A673 (cell line): Measurements from ENCODE around the gene PAPPA. TPM values are rescaled to one million over a fixed set of nuclear protein-coding genes. Genes with fewer than 3 reads are reported as not detected.

Source experiments
- BruUV-seq: library from RNA; stranded (reverse); fragments of 400-500 nt; replicated peaks from 2 replicates; lab custom pipeline; 2021; lab: Mats Ljungman, UMichigan
- CTCF ChIA-PET: fragments of 300-600 bp; sonication (Branson Sonifier 250); formaldehyde crosslinking; loops from one replicate; lab custom pipeline; 2022; ENCODE audit warnings: antibody characterized with exemption; lab: Charles Lee
- POLR2A ChIA-PET: fragments of 300-600 bp; sonication (Branson Sonifier 250); formaldehyde crosslinking; loops from one replicate; lab custom pipeline; 2022; ENCODE audit warnings: antibody characterized with exemption; ENCODE audit not compliant: low non-redundant PET; lab: Charles Lee
- DNase-seq: peaks from one replicate; pipeline ENCODE4 v3.0.0-alpha.2; 2015; ENCODE audit warnings: low spot score
- H3K27ac ChIP-seq: fragments of 200-600 bp; sonication (generic); 2 replicates; pipeline ENCODE4 v1.5.1; 2016; ENCODE audit warnings: mixed run types, low read depth, mild to moderate bottlenecking, mixed read lengths, antibody characterized with exemption, low read length; ENCODE audit not compliant: poor library complexity, severe bottlenecking
- H3K27me3 ChIP-seq: fragments of 200-600 bp; sonication (generic); replicated peaks from 2 replicates; pipeline ENCODE4 v1.6.1; 2017; ENCODE audit warnings: mixed run types, low read depth, mild to moderate bottlenecking, mixed read lengths, antibody characterized with exemption, low read length; ENCODE audit not compliant: insufficient read depth, poor library complexity
- H3K36me3 ChIP-seq: fragments of 200-600 bp; sonication (generic); 2 replicates; pipeline ENCODE4 v1.6.1; 2016; ENCODE audit warnings: mixed run types, mild to moderate bottlenecking, mixed read lengths, antibody characterized with exemption, low read length; ENCODE audit not compliant: insufficient read depth, poor library complexity, severe bottlenecking
- H3K4me1 ChIP-seq: fragments of 200-600 bp; sonication (generic); 2 replicates; pipeline ENCODE4 v1.6.1; 2017; ENCODE audit warnings: mixed run types, mild to moderate bottlenecking, mixed read lengths, antibody characterized with exemption, low read length; ENCODE audit not compliant: insufficient read depth, poor library complexity, severe bottlenecking
- H3K4me3 ChIP-seq: fragments of 200-600 bp; sonication (generic); 2 replicates; pipeline ENCODE4 v1.5.1; 2016; ENCODE audit warnings: low read depth, mixed run types, mild to moderate bottlenecking, mixed read lengths, low read length; ENCODE audit not compliant: poor library complexity, severe bottlenecking
- H3K9me3 ChIP-seq: fragments of 200-600 bp; sonication (generic); 2 replicates; pipeline ENCODE4 v1.6.1; 2016; ENCODE audit warnings: mixed run types, low read depth, mild to moderate bottlenecking, mixed read lengths, antibody characterized with exemption, low read length; ENCODE audit not compliant: poor library complexity, severe bottlenecking
- CTCF ChIP-seq: fragments of 300-800, 200-600 bp; sonication (generic); conservative IDR thresholded peaks from 2 replicates; pipeline ENCODE4 v1.5.1; 2017; ENCODE audit warnings: low read depth, mild to moderate bottlenecking, antibody characterized with exemption, low read length, moderate library complexity, mixed read lengths
- EZH2 ChIP-seq: fragments of 200-600 bp; sonication (generic); IDR thresholded peaks from 2 replicates; pipeline ENCODE4 v1.6.1; 2017; ENCODE audit warnings: borderline replicate concordance, low read depth, mild to moderate bottlenecking, mixed read lengths, antibody characterized with exemption, low read length; ENCODE audit not compliant: poor library complexity, severe bottlenecking
- intact Hi-C: fragments of 100-400 bp; cut with micrococcal nuclease; formaldehyde crosslinking; loops from one replicate; pipeline ENCODE4 v1.10.0; 2022; ENCODE audit not compliant: unreplicated experiment
- total RNA-seq: library from RNA; stranded (reverse); gene quantifications from 2 replicates; pipeline ENCODE4 v1.2.3, GENCODE V29; 2021

Gene PAPPA
- total RNA-seq, 1 experiment from 2014 or later: 47.4 TPM

- no peak overlapping the region for H3K4me3 ChIP-seq
- CTCF ChIA-PET: interaction anchor here (0.7 kb wide), 1 partner anchor 580 kb away, joined by 3 read pairs; no protein-coding TSS in a partner anchor
- POLR2A ChIA-PET: no interaction called here
- DNase-seq: no peak
- H3K4me1 ChIP-seq: no peaks in the 10 kb centered on the region
- intact Hi-C loops: no loop called here
- BruUV-seq: no TSS peak
- no peaks in the 10 kb centered on the region for H3K27me3 ChIP-seq
- H3K9me3 ChIP-seq: no peaks in the 10 kb centered on the region
- peaks cover 93% of the 10 kb centered on the region for H3K36me3 ChIP-seq
- no peak for TF ChIP-seq EZH2
- no peak for TF ChIP-seq CTCF
- no peak overlapping the region for H3K27ac ChIP-seq
These were observed 192.2 kb downstream of the PAPPA start for GRCh38 chr9:116345817-116346216.

DNA sequence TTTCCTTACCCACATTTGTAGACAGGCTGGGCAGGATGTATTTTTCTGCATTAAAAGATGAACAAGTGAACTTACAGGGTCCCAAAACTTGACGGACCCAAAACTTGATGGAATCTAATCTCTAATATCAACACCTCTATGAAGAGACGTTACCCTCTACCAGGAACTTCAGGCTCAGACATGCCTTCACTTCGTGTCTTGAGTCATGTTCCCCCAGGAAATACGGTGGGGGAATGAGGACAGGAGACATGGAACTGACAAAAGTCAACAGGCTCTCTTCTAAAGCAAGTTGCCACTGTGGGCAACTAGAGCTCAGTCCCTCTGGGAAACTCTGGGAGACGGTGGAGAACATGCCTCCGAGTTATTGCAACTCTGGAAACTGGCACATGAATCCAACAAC lies 196.1 kb downstream of the PAPPA start:
- no peak overlapping the region for H3K27ac ChIP-seq
- ChIA-PET POLR2A (no interaction called here), CTCF (no interaction called here)
- DNase-seq: no peak
- no peaks in the 10 kb centered on the region for H3K4me1 ChIP-seq
- no peaks in the 10 kb centered on the region for H3K27me3 ChIP-seq
- peaks cover 93% of the 10 kb centered on the region for H3K36me3 ChIP-seq
- no peak overlapping the region for H3K4me3 ChIP-seq
- BruUV-seq: no TSS peak
- TF ChIP-seq CTCF (no peak), EZH2 (no peak)
- no peaks in the 10 kb centered on the region for H3K9me3 ChIP-seq
- intact Hi-C loops: no loop called here

DNA sequence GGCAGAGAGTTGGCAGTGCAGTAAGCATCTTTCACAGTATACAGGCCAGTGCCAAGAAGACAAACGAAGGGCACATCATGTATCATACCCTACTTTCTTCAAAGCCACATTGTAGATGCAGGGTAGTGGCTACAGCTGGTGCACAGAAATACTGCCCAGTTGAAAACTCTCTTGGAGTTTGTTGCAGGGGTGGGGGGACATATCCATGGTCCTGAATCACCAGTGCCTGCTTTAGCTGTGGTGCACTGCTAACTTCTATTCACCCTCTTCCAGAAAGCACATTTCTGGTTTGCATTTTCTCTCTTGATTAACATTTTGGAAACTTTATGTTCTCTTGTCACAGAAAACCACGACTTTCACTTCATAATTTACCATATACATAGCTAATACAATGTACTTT lies 196.6 kb downstream of the PAPPA start:
- Histone ChIP-seq H3K4me3 (no peak overlapping the region), H3K4me1 (no peaks in the 10 kb centered on the region), H3K36me3 (peaks cover 93% of the 10 kb centered on the region), H3K9me3 (no peaks in the 10 kb centered on the region), H3K27ac (no peak overlapping the region), H3K27me3 (no peaks in the 10 kb centered on the region)
- no TSS peak for BruUV-seq
- CTCF ChIA-PET: no interaction called here
- POLR2A ChIA-PET: no interaction called here
- intact Hi-C loops: no loop called here
- TF ChIP-seq CTCF (no peak), EZH2 (no peak)
- DNase-seq: no peak
